HepG2 (cell line): Measurements from ENCODE around the gene CDC34. TPM values are rescaled to one million over a fixed set of nuclear protein-coding genes. Genes with fewer than 3 reads are reported as not detected.

Experiments
- JUN ChIP-seq: sonication (generic); formaldehyde crosslinking; IDR thresholded peaks from 2 replicates; pipeline ENCODE4 v1.4.0; 2020; ENCODE audit warnings: mild to moderate bottlenecking, missing genetic modification reagents
- MAFF ChIP-seq: IDR thresholded peaks from 2 replicates; pipeline ENCODE4 v1.6.1; 2011; ENCODE audit warnings: low read depth, low read length, improper control_type of control experiment
- SRSF1 ChIP-seq: fragments of 200-400 bp; formaldehyde crosslinking; optimal IDR thresholded peaks from 2 replicates; pipeline ENCODE3; 2017; ENCODE audit warnings: mild to moderate bottlenecking, low read depth, low read length, moderate library complexity
- ZNF276 ChIP-seq: sonication (generic); formaldehyde crosslinking; IDR thresholded peaks from 2 replicates; pipeline ENCODE4 v1.4.0; 2020; ENCODE audit warnings: mild to moderate bottlenecking, low read depth, missing genetic modification reagents
- ZNF30 ChIP-seq: sonication (generic); formaldehyde crosslinking; IDR thresholded peaks from 2 replicates; pipeline ENCODE4 v1.5.0; 2020; ENCODE audit warnings: mild to moderate bottlenecking, missing genetic modification reagents
- ZNF431 ChIP-seq: sonication (generic); formaldehyde crosslinking; IDR thresholded peaks from 2 replicates; pipeline ENCODE4 v1.9.0; 2022; ENCODE audit warnings: missing genetic modification reagents, low read depth, mild to moderate bottlenecking, borderline replicate concordance
- ZNF503 ChIP-seq: sonication (generic); formaldehyde crosslinking; IDR thresholded peaks from 2 replicates; pipeline ENCODE4 v1.4.0; 2020; ENCODE audit warnings: missing genetic modification reagents
- ZNF557 ChIP-seq: sonication (generic); formaldehyde crosslinking; IDR thresholded peaks from 2 replicates; pipeline ENCODE4 v1.4.0; 2020; ENCODE audit warnings: missing genetic modification reagents
- ZNF580 ChIP-seq: IDR thresholded peaks from 2 replicates; pipeline ENCODE4 v1.6.1; 2016; ENCODE audit warnings: low read depth, borderline replicate concordance
- ZNF609 ChIP-seq: sonication (generic); formaldehyde crosslinking; IDR thresholded peaks from 2 replicates; pipeline ENCODE4 v1.4.0; 2020; ENCODE audit warnings: mild to moderate bottlenecking, missing genetic modification reagents, borderline replicate concordance
- ZNF740 ChIP-seq: sonication (generic); formaldehyde crosslinking; IDR thresholded peaks from 2 replicates; pipeline ENCODE4 v1.4.0; 2020; ENCODE audit warnings: missing genetic modification reagents
- ZSCAN5A ChIP-seq: sonication (generic); formaldehyde crosslinking; IDR thresholded peaks from 2 replicates; pipeline ENCODE4 v1.8.0; 2022; ENCODE audit warnings: mild to moderate bottlenecking, missing genetic modification reagents, borderline replicate concordance
- polyA plus RNA-seq, 8 experiments: library from polyadenylated mRNA; depleted of rRNA in 3 of 8; stranded (reverse) in 7 of 8; unstranded in 1 of 8; fragments of >200 nt; fragmentation: Illumina TruSeq in 4 of 8; extraction: Trizol in 4 of 8; gene quantifications; 2 replicates each; pipeline versions ENCODE4 v1.2.1 to v1.2.3, GENCODE V29; 2011 to 2016; ENCODE audit warnings: low read depth in 4 of 8, missing spikeins in 1 of 8, mixed read lengths in 1 of 8; ENCODE audit not compliant: insufficient read depth in 1 of 8
- total RNA-seq, 5 experiments: library from RNA; depleted of rRNA; stranded (reverse); fragments of >200 nt; fragmentation: Illumina TruSeq; extraction: Trizol; gene quantifications; 2 replicates each; pipeline ENCODE4 v1.2.3, GENCODE V29; 2016; ENCODE audit warnings: low read depth in 1 of 5

CDC34 gene
- total and polyA plus RNA-seq, 2 of the 13 experiments (the other 11 are each of a cell fraction or from before 2014, with no cell fraction given) = 138 to 150 TPM

- TF ChIP-seq ZSCAN5A (no peak), ZNF431 (CRISPR knock-in tag) (no peak), ZNF580 (CRISPR knock-in tag) (no peak), ZNF740 (no peak), MAFF (no peak), ZNF609 (CRISPR knock-in tag) (peak; percentile 96), ZNF30 (CRISPR knock-in tag) (no peak), JUN (0 out of 2 replicates have a peak, but pooled peaks have one; percentile 38), ZNF276 (0 out of 2 replicates have a peak, but pooled peaks have one; percentile 37), ZNF503 (peak; percentile 73), SRSF1 (peak; percentile 54), ZNF557 (CRISPR knock-in tag) (no peak)
Measured at GRCh38 chr19:524062-524674, 7.4 kb upstream of the CDC34 start (continued).
